Measurements from ENCODE around the gene COL5A1.

Gene COL5A1

DNA sequence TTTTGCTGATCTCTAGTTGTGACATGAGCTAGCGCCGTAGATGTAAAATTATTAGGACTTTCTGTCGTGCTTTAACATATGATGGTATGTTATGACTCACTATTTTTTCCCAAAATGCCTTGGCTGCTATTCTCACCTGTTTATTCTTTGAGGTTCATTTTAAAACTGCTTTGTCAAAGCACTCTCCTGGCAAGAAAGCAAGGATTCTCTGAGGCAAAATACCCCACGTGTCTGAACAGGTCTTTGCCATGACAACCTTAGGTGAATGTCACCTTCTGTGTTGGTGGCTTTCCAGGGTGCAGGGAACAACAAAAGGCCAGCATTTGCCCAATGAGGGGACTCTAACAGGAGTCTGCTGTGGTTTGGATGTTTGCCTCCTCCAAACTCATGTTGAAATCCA is 30.6 kb upstream of the COL5A1 start:
- no peak for DNase-seq (ENCODE audit: low read depth)
- H3K4me3 ChIP-seq (ENCODE audit: low read depth, low read length), result no peak overlapping the region
- TF ChIP-seq, protein P1, sequence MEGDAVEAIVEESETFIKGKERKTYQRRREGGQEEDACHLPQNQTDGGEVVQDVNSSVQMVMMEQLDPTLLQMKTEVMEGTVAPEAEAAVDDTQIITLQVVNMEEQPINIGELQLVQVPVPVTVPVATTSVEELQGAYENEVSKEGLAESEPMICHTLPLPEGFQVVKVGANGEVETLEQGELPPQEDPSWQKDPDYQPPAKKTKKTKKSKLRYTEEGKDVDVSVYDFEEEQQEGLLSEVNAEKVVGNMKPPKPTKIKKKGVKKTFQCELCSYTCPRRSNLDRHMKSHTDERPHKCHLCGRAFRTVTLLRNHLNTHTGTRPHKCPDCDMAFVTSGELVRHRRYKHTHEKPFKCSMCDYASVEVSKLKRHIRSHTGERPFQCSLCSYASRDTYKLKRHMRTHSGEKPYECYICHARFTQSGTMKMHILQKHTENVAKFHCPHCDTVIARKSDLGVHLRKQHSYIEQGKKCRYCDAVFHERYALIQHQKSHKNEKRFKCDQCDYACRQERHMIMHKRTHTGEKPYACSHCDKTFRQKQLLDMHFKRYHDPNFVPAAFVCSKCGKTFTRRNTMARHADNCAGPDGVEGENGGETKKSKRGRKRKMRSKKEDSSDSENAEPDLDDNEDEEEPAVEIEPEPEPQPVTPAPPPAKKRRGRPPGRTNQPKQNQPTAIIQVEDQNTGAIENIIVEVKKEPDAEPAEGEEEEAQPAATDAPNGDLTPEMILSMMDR (IDR thresholded peaks at IDR 0.05; ENCODE audit: insufficient read depth, low read depth, low read length, missing control alignments), result no peak

DNA sequence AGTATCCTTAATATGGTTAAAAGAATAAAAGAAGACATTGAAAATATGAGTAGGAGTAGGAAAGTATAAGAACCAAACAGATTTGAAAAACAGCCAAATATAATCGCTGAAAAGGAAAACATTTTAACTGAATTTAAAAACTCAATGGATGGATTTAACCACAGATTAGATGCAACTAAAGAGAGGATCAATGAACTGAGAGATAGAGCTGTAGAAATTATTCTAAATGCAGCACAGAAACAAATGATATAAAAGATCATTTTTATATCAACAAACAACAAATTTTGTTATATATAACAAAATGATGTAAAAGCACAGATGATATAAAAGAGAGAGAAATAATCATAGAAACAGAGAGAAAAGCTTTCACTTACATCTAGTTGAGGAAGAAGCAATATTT is 29.3 kb upstream of the COL5A1 start:
- DNase-seq (ENCODE audit: low read depth), result no peak
- no peak overlapping the region for H3K4me3 ChIP-seq (ENCODE audit: low read depth, low read length)
- TF ChIP-seq, protein P1 (IDR thresholded peaks at IDR 0.05; ENCODE audit: insufficient read depth, low read depth, low read length, missing control alignments), result no peak

DNA sequence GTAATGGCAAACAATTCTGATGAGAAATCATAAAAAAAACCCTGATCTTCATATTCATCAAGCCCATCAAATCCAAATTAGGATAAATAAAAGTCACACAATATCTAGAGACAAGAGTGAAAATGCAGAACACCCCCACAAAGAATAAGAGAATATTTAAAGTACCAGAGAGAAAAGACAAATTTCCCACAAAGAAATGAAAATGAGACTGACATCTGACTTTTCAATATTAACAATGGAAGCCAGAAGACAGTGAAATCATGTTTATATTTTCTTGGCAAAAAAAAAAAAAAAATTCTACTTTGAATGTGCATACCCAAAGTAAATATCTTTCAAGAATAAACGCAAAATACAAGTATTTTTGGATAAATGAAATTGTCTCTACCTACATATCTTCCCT is 28.9 kb upstream of the COL5A1 start:
- H3K4me3 ChIP-seq (ENCODE audit: low read depth, low read length), result no peak overlapping the region
- no peak for DNase-seq (ENCODE audit: low read depth)
- TF ChIP-seq, protein P1 (IDR thresholded peaks at IDR 0.05; ENCODE audit: insufficient read depth, low read depth, low read length, missing control alignments), result no peak

DNA sequence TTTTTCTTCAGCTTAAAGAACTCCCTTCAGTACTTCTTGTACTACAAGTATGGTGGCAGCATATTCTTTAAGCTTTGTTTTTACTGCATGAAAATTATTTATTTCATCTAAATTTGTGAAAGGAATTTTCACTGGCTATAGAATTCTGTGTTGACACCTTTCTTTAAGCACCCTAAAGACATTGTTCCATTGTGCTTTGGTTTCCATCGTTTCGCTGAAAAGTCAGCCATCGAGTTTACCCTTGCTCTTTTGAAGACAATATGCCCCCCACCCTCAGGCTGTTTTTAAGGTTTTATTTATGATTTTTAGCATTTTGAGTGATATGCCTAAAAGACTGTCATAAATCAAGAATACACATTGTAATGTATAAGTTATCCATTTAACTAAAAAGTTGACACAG is 27.3 kb upstream of the COL5A1 start:
- DNase-seq (ENCODE audit: low read depth), result no peak
- no peak overlapping the region for H3K4me3 ChIP-seq (ENCODE audit: low read depth, low read length)
- TF ChIP-seq, protein P1 (IDR thresholded peaks at IDR 0.05; ENCODE audit: insufficient read depth, low read depth, low read length, missing control alignments), result no peak

- TF ChIP-seq, protein P1 (IDR thresholded peaks at IDR 0.05; ENCODE audit: insufficient read depth, low read depth, low read length, missing control alignments), result no peak
These were observed 25.3 kb upstream of the COL5A1 start for GRCh38 chr9:134616341-134616740.

GRCh38 chr9:134617246-134617645 is 24.4 kb upstream of the COL5A1 start:
- DNase-seq (ENCODE audit: low read depth), result no peak
- TF ChIP-seq, protein P1 (IDR thresholded peaks at IDR 0.05; ENCODE audit: insufficient read depth, low read depth, low read length, missing control alignments), result no peak

More at GRCh38 chr9:134616341-134616740, 25.3 kb upstream of the COL5A1 start:
- no peak overlapping the region for H3K4me3 ChIP-seq (ENCODE audit: low read depth, low read length)
- no peak for DNase-seq (ENCODE audit: low read depth)

GRCh38 chr9:134617836-134618162 is 23.8 kb upstream of the COL5A1 start:
- no peak overlapping the region for H3K4me3 ChIP-seq (ENCODE audit: low read depth, low read length)
- TF ChIP-seq, protein P1 (IDR thresholded peaks at IDR 0.05; ENCODE audit: insufficient read depth, low read depth, low read length, missing control alignments), result no peak
- no peak for DNase-seq (ENCODE audit: low read depth)

More at GRCh38 chr9:134617246-134617645, 24.4 kb upstream of the COL5A1 start:
- H3K4me3 ChIP-seq (ENCODE audit: low read depth, low read length), result no peak overlapping the region

All from GM12865 (cell line).